Renal cortical epithelial cell (primary cell): ENCODE data around the gene AKAP8. TPM values are rescaled to one million over a fixed set of nuclear protein-coding genes. Genes with fewer than 3 reads are reported as not detected.
A peak's percentile ranks its signal among the peaks of the same experiment; 100 is the strongest.

Experiments used
- DNase-seq: peaks from one replicate; pipeline ENCODE4 v3.0.0-alpha.2; 2011; ENCODE audit warnings: low read depth
- total RNA-seq: library from RNA; depleted of rRNA; stranded (reverse); fragments of >200 nt; gene quantifications from 2 replicates; pipeline ENCODE4 v1.2.3, GENCODE V29; 2014

Gene AKAP8
- 17.0 and 23.5 TPM in 2 replicates for total RNA-seq

DNA sequence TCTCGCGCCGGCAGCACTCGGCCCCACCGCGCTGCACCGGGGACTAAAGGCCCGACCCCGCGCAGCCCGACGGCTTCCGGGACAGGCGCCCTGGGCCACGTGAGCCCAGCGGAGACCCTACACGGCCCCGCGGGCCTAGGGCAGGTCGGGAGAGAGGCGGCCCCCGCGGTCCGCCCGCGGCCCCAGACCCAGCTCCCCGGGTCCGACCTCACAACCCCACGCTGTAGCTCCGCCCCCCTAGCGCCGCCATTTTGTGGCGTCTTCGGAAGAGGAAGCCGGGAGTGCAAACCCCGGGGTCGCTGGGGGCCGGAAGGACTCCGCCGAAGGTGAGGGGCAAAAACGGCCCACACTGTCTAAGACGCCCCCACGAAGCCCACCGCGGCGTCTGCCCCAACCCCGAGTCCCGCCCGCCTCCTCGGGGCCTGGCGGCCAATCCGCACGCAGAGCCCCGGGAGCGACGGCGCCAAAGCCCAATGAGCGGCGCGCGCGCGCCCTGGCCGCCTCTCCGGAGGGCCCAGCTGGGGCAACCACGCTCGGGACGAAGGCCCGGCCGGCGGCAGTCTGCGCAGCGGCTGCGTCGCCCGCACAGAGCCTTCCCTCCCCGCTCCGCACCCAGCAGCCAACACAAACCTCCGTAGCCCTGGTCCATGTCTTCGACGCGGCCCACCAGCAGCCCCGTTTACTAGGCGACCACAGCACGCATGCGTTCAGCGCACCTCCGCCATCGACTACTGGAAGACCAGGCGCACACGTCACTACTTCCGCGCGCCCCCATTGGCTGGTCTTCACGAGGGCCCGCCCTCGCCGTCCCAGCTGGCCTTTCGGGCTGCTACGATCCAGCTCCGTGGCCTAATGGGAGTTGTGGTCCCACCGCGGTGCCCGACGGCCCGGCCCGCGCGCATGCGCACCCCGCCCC is at the start of gene AKAP8:
Gene AKAP8 (minus strand): TSS at position 705 of the 916 bp plus-strand sequence. CDS start 56 bp downstream, at position 649.
- peak; percentile 92 for DNase-seq

DNA sequence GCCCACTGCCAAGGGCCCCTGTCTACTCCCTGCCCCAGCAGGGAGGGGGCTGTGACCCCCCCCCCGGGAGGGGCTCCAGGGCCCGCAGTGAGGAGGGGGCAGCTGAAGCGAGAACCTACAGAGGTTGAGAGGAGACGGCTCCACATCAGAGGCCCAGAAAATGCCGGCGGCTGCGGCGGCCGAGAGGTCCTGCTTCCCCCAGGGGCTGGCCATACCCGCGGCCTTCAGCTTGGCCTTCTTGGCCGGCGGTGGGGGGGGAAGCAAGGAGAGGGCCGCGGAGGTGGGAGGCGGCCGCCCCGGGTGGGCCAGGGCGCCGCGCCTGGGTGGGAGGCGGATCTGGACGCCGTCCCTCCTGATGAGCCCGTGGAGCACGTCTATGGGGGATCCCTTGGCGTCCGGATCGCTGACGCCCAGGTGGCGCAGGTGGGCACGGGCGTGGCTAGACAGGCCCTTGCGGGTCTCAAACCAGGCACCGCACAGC is 48.4 kb upstream of the AKAP8 start:
- no peak for DNase-seq

DNA sequence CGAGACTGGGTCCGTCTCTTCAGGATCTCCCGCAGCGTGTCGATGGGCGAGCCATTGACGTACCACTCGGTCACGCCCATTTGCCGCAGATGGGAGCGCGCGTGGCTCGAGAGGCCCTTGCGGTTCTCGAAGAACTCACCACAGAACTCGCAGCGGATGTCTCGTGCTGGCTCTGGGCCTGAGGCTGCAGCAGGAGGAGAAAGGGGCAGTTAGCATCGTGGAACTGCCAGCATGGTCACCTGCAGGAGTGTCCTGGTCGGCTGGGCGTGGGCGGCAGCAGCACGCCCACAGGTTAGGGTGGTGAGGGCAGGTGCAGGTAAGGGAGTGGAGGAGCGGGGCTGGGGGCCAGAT is 47.7 kb upstream of the AKAP8 start:
- DNase-seq = no peak

DNA sequence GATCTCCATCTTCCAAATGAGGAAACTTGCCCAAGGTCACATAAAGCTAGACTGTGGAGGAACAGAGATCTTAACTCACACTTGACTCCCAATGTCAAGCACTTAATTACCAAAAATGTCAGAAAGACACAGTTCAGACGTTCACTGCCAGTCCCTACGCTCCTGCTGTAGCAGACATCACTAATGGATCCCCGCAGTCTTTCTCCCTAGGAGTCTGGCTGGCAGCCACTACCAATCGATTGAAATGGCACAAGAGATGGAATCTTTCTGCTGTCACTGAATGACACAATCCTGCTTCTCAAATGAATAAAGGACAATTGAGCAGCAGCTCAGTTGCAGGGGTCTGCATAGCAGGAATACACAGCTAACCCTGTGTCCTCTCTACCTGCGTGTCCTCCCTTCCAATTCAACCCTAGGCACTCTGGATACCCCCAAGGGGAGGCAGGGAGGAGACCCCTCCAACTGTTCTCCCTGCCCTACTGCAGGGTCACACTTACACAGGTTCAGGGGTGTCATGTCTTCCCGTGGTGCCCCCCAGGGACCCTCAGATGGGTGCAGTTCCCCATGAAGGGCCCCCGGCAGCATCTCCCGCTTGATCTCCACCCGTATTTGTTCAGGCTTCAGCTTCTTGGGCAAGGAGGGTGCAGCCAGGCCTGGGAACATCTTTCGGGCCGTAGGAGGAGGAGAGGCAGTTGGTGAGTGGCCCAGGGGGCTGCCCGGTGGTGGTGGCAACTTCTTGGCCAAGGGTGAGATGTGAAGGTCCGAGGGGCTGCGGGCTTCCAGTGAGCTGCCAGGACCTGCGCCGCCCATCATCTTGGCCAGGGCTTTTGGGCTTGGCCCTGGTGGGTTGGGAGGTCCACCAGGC is 47.1 kb upstream of the AKAP8 start:
- DNase-seq = no peak

DNA sequence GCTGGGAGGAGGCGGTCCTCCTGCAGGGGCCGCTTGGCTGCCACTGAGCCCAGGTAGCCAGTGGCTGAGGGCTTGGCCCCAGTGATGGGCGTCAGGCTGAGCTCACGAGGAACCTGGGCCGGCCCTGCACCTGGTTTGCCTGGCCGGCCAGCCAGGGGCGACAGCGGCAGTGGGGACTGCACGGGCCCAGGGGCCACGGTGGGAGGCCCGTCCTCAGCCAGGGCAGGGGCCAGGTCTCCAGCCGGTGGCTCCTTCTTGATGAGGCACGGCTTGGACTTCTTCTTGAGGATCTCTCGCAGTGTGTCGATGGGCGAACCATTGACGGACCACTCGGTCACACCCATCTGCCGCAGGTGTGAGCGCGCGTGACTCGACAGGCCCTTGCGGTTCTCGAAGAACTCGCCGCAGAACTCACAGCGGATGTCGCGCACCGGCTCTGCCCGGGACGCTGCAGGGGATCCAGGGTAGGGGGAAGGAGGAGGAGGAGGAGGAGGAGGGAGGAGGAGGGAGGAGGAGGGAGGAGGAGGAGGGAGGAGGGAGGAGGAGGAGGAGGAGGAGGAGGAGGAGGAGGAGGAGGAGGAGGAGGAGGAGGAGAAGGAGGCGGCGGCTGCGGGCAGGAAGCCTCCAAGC is 45.8 kb upstream of the AKAP8 start:
- DNase-seq = no peak

DNA sequence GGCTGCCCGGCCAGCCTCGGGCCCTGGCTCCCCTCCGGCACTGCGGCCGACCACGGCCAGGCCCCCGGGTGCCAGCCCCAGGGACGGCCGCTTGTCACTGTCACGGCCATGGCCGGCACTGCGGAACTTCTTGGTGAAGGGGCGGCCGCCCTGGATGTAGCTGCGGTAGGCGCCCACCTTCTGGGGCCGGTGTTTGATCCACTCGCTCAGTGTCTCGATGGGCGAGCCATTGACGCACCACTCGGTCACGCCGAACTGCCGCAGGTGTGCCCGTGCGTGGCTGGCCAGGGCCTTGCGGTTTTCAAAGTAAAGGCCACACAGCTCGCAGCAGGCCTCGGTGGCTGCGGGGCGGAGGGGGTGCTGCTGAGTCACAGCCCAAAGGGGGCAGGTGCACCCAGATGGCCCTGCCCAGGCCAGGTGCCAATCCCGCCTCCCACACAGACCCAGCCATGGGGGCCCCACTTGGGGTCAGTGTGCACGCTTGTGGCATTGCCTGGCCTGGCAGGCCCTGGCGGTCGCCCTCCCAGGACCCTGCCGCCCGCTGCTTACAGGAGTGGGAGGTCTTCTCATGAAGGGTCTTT is 45.2 kb upstream of the AKAP8 start:
- no peak for DNase-seq

DNA sequence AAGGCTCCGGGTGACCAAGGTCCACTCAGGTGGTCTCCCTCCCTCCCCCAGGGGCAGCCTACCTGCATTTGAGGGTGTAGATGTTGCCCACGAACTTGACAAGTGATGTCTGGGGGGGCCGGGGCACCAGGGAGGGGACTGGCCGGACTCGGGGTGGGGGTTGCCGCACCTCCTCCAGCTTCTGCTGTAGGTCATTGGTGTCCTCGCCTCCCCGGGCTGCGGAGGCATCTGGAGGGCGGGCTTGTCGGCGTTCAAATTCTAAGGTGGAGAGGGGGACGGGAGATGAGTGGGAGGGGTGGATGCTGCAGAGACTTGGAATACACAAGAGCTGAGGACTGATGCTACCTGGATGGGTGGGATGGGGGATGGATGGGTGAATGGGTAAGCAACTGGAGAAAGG is 44.5 kb upstream of the AKAP8 start:
- no peak for DNase-seq

DNA sequence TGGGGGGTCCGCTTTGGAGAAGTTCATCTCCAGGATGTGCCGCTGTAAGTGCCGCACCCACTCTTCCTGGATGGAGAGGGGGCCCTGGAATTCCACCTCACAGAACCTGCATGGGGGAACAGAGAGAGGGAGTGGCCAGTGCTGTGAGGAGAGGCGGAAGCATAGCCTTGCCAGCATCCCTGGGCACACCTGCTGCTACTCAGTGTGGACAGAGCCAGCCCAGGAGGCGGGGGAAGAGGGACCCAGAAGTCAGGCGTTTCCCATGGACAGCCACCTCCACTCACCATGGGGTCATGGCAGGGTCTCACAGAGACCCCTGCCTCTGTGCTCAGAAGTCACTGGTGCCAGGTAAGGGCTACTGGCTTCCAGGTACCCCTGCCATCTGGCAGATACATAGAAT is 43.5 kb upstream of the AKAP8 start:
- no peak for DNase-seq

DNA sequence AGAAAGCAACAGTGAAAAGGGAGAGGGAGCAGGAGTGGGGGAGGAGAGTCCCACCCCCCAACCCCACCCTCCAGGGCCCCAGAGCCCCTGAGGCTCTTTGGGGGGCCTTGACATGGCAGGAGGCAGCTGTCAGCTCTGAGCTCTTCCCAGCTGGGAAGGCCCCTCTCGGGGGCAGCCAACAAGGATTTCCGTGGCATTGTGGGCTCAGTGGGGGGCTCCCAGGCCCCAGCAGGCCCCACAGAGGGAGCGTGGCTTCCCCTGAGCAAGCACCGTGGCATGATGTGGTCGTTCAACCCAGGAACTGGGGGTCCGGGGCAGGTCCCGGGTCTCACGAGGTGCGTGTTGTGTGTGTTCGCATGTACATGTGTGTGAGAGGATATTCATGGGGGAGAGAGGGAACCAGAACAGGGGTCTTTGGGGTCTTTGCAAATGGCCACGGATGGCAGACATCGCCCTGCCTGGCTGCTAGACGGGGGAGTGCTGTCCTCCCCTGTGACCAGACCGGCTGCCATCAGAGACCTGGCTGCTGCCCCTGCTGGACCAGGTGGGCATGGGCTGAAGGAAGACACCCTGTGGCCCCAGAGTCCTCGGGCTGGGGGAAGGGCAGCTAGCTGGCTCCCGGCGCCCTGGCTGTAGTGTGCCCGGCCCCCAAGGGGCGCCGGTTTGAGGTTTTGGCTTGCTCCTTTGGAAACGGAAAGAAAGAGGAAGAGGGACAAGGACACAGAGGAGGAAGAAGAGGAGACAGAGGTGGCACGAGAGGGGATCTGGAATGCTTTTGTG is 42.9 kb upstream of the AKAP8 start:
- no peak for DNase-seq

DNA sequence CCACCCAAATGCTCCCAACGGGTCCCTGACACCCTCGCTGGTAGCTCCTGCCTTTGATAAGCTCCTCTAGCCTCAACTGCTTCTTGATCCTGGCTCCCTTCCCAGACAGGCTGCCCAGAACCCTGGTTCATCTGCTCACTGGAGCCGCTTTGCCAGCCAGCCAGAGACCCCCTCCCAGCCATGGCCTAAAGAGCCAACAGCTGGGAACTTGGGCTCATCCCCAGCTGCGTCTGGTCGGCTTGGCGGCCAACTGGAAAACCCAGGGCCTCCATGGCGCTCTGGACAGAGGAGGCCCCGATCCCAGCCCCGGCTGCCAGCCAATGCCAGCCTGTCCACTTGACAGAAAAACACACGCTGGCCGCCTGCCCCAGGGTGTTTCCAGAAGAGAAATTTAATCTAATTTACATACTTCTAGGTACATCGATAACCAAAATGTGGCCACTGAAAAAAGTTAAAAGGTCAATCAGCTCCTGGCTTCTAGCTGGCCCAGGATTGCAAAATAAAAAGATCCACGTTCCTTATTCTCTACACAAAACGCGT is 42.2 kb upstream of the AKAP8 start:
- no peak for DNase-seq

DNA sequence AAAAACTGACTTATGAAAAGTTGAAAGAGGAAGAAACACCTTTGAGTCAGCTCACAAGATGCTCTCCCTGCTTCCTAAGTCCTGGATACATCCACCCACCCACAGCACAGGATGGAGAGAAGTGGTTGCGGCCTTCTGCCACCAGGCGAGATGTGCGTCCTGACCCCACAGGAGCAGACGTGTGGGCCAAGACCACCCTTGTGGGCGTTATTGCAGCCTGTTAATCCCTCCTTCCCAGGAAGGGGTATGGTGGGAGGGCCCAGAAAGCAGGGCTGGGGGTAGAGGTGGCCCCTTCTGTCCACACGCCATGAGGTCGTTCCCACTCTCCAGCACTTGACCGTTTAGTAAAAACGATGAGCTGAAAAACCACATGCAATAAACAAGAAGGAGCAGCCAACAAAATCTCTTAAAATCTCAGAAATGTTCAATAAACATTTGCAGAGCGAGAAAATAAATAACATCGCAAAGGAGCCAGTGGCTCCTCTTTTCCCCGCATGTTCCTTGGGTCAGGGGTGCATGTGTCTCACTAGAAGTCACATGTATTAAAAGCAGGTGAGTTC is 41.6 kb upstream of the AKAP8 start:
- DNase-seq = no peak

DNA sequence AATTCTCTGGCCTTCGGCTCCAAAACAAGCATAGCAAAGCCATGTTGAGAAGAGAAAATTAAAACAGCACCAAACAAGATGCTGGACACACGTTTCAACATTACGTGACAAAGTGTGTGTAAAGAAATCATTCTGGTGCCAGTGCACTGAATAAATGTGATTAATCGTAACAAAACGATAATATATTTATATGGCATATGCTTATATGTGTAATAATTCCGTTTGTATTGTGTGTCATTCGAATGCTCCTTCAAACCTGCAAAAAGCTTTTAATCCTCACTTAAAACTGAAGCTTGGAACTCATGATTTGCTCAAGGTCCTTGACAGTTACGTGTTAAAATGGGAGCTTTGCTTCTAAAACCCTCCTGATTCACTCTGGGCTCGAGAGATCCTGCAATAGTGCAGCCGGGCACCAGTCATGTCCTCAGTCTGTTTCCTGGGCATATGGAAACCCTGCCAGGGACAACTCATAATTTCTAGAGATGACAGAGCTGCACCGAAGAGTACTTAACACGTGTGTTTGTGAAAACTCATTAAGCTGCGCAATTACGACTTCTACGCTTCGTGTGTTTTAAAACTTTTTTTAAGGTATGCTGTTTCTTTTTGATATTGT is 39.9 kb upstream of the AKAP8 start:
- no peak for DNase-seq

DNA sequence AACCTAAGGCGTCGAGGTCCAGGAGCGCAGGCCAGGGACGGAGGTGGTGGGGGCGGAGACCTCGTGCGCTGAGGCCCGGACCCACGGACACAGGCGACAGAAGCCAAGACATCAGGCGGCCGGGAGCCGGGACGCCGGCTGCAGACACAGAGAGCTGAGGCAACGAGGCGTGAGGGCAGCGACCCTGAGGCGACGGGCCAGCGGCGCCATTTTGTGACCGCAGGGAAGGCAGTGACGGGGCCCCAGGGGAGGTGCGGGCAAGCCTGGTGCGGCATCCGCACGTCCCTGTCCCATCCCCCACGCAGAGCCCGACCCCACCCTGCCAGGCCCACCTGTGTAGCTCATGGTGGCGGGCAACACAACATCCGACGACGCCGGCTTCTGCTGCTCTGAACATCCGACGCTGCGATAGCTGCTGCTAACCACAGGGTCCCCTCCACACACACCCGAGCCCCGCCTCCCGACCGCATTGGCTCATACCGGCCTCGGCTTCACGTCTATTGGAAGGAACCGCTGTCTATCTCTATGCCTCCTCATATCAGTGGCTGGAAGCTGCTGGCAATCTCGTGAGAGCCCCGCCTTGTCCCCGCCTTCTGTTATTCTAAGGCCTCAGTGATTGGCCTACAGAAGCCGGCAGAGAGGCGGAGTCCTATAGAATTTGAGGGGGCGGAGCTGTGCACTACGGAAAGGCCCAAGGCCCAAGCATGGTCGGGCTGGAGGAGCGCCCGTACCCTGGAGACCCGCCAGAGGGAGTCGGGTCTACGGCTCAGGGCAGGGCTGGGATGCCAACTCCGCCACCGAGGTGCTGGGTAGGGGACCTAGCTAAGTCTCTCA is 39.2 kb upstream of the AKAP8 start, which contains the start of gene AKAP8L:
Gene AKAP8L (minus strand): TSS at position 410 of the 834 bp plus-strand sequence. CDS start 65 bp downstream, at position 345.
- DNase-seq = peak; percentile 99

DNA sequence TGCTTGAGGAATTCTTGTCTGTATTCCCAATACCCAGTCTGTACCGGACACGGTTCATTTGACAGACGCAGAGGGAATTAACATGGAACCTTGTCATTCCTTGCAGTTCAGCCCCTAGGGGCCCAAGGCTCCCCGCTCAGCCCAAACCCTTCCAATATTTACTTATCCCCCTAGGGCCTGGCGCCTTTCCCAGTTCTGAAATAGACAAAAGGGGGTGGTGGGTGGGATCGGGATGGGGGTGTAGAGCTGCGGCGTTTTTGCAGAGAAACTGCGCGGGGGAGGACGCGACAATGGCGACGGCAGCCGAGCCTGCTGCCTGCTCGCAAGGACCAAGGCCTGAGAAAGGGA is 38.6 kb upstream of the AKAP8 start:
- DNase-seq = peak; percentile 49

DNA sequence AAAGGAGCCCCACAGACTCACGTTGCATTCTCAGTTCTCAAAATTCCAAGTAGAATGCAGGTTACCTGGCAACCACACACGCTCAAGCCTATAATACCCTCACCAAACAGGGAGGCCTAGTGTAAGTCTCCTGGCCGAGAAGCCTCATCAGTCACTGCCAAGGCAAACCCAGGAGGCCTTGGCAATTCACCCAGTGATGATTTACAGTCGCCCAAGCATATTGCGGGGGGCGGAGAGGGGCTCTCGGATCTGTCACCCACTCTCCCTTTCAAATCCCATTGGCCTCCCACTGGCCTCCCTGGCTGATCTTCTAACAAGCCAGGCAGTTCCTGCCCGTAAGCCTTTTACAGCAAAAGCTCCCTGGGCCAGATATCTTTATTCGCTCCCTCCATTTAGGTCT is 38.1 kb upstream of the AKAP8 start:
- peak; percentile 27 for DNase-seq

DNA sequence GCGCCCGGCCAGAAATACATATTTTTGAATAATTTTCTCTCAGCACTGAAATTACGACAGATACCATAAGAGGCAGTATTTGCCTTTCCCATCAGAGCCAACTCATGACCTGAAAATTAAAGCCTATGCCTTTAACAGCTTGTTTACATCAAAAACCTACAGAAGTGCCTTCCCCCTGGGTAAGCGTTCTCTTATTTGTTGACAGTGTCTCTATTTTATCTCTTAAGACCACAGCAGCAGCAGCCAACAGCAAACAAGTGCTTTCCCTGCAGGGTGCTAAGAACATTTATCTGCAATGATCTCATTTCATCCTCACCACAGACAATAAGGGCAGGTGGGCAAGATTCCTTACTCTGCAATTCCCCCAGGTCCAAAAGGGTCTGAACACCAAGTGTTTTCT is 33.2 kb upstream of the AKAP8 start:
- DNase-seq = no peak

DNA sequence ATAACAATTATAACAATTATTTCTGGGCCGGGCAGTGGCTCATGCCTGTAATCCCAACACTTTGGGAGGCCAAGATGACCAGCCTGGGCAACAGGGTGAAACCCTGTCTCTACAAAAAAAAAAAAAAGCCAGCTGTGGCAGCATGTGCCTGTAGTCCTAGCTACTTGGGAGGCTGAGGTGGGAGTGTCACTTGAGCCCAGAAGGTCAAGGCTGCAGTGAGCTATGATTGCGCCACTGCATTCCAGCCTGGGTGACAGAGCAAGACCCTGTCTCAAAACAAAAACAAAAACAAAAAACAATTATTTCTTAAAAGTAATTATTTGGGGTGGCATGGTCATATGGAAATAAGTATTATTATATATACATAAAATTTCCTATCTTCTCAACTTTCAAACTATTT is 31.8 kb upstream of the AKAP8 start:
- DNase-seq = peak; percentile 27

DNA sequence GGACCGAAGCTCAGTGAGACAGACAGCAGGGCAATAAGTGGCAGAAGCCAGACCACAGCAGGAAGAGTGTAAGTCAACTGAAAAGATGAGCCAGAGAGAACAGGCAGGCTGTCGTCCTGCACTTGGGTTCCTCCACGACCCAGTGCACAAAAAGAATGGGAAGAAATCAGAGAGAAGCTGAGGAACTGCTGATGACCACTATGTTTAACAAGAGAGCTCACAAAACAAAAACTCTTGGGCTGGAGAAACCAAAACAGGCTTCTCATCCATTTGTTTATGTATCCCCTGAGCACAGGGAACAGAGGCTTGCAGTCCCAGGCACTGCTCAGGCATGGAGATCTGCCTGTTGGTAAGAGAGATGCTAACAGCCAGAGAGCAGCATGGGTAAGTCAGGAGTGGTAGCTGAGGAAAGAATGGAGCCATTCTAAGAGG is 25.2 kb upstream of the AKAP8 start:
- peak; percentile 83 for DNase-seq
